NCI-H2196 (cell line): ENCODE data around the gene ZNRF3.
A peak's percentile ranks its signal among the peaks of the same experiment; 100 is the strongest.

Experiments
- DNase-seq: peaks from one replicate; lab custom pipeline; 2025; ENCODE audit not compliant: unreplicated experiment; lab: John Stamatoyannopoulos, UW

The ZNRF3 gene

DNA sequence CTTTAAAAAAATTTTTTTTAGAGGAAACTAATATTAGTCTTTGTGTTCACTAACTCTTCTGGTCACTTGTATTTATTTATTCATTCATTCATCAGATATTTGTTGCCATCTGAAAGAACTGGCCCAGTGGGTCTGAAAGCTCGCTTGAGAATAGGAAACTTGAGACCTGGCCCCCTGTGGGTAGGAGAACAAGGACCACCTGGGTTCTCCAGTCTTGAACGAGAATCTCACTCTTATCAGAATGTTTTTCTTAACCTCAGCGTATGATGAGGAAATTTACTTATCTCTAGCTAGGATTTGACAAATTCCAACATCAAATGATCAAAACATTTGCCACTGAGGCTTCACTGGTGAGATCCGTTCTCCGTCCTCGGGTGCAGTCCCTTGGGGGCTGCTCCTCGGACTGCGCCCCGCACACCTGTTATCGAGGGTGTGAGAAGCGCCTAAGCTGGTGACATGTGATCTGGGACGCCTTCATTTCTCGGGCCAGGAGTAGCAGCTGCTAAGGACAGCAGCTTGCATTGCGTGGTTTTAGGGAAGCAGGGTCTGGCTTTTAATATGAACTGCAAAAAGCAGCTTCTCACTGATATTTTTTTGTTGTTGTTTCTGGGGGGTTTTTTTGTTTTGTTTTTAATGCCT is 171.9 kb downstream of the ZNRF3 start:
- no peak for DNase-seq

DNA sequence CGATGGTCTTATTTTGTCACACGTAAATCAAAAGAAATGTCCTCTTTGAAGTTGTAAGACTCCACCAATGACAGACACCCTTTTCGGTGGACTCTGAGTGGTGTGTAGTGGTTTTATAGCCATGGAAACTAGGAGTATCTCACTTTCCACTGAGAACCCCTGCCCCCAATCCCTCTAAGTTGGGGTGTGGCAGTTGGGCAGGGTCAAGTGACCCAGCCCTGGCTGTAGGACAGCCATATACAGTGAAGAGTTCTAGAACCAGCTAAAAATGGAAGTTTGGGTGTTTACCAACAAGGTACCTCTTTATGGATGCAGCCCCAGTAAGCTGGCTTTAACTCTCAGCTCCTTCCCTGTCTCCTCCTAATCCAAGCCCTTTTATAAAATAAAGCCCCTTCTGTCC is 173.1 kb downstream of the ZNRF3 start:
- no peak for DNase-seq

DNA sequence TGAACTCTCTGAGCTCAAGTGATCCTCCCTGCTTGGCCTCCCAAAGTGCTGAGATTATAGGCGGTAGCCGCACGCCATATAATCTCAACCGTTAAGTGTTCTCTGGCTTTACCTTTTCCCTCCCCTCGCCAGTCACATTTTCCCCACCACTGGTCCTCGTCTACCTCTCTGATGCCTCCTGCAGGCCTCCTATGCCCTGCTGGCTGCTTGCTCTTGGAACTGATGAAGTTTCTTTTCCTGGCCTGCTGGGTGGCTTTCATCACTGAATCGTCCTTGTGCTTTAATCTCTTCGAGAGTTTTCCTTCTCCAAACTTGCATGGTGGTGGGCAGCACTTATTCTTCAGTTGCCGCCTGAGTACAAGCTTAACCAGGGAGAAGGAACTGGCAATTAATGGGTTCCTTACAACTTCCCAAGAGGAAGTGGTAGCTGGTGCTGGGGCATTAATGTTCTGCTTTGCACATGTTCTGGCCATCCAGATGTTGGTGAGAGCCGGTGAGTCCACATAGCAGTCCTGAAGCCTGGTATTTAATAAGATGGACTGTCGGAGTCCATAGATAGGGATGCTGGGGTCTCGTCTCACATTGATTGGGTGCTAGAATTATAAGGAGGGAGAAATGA is 177.0 kb downstream of the ZNRF3 start:
- no peak for DNase-seq

DNA sequence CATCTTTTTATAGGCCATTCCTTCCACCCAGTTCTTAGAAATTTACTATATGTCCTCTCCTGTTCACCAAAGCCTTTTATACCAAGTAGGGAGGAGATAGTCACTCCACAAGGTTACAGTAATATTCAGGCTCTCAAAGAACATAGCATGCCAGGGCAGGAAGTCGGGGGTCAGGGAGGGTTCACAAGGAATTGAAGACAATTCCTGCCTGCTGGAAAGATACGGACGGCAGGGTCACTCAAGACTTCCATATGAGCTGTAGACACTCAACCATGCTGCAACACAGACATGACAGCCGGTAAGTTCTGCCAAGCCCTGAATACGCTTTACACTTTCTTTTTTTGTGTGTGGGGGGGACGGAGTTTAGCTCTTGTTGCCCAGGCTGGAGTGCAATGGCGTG is 177.6 kb downstream of the ZNRF3 start:
- no peak for DNase-seq

DNA sequence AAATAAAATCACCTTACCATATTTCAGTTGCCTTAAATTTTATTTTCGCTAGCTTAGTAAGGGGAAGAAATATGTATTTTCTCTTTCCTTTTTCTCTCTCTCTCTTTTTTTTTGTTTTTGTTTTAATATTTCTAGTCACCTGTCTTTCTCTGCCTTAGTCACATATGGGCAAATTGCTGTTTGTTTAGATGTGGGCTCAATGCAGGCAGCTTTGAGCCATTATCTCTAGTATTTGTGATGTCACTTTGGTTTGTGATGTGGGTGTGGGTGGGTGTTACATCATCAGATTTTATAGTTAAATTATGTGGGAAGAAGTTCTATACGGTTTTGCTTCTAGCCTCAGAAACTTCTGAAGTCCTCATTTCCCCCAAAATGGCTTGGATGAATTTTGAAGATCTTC is 178.4 kb downstream of the ZNRF3 start, which contains the start of gene C22orf31:
C22orf31 (minus strand) TSS at position 59 of the 400 bp plus-strand sequence; CDS start at position 20, 39 bp downstream.
- no peak for DNase-seq

DNA sequence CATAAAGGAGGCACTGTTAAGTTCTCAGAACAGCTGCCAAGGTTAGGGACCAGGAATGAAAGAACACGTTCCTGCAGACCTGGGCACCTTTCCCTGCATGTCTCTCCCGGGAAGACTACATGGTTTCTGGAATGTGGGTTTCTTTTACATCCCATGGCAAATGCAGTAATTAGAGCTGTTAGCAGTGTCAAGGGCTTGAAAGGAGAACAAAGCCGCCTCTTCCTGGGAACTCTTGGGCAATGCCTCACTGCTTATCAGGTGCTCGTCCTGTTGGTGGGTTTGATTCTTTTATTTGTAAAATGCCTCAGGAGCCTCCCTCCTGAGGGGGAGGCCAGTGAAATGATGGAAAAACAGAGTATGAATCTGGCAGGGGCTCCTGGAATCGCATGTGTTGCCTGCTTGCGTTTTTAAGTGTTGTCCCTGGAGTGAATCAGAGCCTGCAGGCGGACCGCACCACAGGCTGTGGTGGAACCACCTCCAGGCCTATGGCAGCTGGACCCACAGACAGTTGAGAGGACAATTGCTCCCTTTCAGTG is 179.0 kb downstream of the ZNRF3 start:
- DNase-seq, result no peak

DNA sequence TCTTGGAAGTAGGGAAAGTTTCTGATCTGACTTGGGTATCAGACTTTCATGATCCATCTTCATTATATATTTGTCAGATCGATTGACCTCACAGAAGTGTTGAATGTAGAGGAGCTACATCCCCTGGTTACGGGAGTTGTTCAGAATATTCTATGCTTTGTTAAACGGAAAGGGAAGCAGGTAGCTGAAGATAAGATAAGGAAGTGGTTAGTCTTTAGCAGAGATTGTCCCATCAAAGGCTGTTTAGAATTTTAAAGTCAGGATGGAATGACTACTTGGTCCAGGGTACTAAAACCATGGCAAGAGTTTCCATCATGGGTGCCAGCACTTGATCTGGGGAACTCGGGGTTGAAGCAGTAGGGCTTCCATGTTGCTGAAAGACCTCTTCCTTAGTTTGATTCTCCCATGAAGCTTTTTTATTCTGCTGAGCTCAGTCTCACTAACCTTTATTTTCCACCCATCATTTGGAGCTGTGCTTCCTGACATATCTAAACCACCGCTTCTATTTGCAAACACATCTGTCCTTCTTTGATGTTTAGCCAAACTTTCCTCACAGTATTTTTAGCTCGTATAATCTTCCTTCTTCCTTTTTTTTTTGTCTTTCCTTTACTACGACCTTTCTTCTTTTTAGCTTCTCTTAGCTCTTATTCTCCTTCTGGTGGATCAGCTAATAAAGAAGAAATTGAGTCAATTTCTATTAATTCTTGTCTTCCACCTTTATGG is 182.3 kb downstream of the ZNRF3 start:
- DNase-seq, result no peak

DNA sequence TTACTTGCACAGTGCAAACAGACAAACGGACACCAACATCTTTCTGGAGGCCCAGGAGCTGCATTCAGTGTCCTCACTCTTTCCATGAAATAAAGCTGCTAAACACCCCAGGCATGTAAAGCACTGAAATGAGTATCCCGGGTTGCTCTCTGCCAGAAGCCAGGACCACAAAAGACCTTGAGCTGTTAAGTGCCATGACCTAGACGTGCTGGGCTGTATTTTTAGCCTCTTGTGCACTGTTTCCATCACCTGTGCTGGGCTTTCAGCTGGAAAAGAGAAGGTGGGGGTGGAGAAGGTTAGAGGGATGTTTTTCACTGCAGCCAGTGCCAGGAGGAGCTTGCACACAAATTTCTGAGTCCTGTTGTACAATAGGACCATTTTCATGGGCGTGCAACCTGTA is 186.1 kb downstream of the ZNRF3 start:
- no peak for DNase-seq

DNA sequence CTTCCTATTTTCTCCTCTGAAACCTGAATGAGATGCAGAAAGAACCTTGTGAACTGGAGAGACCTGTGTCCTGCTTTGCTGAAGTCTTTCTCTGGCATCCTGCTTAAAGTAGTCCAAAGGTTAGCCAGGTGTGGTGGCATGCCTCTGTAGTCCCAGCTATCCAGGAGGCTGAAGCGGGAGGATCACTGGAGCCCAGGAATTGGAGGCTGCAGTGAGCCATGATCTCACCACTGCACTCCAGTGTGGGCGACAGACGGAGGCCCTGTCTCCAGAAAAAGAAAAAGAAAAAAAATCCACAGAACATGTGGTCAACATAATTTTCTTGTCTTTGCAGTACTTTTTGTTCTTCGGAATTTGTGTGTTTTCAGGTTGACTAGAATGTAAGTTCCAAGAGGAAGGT is 187.1 kb downstream of the ZNRF3 start:
- no peak for DNase-seq

DNA sequence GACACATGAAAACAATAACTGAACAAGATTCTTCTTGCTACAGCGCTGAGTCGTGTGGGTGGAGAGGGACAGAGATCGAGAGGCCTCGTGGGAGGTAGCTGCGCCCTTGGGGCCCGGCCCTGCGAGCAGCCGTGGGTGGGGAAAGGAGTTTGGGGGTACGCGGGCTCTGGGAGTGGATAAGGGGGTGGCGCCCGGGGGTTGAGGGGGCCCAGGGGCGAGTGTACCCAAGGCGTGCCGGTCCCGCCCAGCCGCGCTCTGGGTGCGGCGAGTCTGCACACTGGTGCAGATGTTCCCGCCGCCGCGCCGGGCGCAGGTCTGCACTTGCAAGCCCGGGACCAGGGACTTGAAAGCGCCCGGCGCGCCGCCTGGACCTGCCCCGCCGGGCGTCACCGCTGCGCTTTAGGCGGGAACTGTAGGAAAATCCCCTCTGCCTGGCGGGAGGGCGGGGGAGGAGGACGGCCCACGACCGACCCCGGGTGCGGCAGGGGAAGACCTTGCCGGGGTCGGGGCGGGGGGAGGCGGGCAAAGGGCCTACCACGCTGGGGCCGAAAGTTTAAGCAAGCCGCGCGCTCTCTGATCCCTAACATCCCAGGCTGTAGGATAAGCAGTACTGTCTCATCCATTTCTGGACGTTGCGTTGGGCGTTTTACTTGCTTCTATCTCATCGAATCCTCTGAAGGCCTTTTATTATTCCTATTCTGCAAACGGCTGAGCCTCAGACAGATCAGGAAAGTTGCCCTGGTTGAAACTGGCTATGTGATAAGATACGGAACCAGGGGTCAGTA is 188.1 kb downstream of the ZNRF3 start:
- DNase-seq, result no peak

DNA sequence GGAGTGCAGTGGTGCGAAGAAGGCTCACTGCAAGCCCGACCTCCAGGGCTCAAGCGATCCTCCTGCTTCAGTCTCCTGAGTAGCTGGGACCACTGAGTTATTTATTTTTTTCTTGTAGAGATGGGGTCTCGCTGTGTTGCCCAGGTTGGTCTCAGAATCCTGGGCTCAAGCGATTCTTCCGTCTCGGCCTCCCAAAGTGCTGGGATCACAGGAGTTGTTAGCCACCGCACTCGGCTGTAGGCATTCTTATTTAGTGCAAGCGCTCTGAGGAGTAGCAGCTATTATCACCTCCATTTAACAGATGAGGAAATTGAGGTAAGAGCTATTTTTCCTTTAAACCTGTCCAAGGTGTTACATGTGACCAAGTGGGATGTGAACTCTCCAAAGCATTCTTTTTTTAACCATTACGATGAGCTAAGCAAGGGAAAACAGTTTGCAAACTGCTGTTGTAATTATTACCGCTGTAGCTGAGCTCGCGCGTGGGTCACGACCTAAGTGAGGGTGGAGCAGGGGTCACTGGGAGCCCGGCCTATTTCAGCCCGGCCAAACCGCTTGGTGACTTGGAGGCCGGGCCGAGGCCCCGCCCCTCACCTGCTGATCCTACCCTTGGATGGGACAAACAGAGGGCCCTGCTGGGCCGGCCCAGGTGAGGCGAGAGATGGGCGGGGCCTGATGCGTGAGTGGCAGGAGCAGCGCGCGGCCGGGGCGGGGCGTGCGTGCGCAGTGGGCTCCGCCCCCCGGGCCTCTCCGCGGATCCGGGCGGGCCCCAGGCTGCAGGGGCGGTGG is 189.0 kb downstream of the ZNRF3 start:
- DNase-seq, result peak; percentile 73

DNA sequence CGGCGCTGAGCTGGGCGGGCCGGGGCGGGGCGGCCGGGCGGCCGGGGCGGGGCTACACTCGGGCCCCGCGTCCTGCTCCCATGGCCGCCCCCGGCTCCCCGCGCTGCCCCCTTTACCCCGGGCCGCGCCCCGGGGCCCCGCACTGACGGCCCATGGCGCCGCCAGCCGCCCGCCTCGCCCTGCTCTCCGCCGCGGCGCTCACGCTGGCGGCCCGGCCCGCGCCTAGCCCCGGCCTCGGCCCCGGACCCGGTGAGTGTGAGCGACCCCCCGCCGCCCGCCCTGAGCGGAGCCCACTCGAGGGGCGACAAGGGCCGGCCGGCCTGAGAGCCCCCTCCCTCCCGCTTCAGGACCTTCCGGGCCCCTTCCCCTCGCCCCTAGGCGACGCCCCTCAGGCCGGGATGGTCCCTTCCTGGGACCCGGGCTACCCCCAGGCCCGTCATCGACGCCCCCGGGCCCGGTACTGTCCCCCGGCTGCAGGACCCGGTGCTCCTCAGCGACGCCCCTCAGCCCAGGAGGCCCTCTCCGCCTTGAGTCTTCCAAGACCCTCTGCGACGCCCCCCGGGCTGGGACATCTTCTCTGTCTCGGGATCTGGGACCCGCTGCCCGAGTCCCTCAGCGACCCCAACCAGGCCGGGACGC is 189.7 kb downstream of the ZNRF3 start, which contains the start of gene KREMEN1:
KREMEN1 (plus strand) TSS at position 57 of the 639 bp plus-strand sequence; CDS start at position 153, 96 bp downstream.
- DNase-seq, result no peak

DNA sequence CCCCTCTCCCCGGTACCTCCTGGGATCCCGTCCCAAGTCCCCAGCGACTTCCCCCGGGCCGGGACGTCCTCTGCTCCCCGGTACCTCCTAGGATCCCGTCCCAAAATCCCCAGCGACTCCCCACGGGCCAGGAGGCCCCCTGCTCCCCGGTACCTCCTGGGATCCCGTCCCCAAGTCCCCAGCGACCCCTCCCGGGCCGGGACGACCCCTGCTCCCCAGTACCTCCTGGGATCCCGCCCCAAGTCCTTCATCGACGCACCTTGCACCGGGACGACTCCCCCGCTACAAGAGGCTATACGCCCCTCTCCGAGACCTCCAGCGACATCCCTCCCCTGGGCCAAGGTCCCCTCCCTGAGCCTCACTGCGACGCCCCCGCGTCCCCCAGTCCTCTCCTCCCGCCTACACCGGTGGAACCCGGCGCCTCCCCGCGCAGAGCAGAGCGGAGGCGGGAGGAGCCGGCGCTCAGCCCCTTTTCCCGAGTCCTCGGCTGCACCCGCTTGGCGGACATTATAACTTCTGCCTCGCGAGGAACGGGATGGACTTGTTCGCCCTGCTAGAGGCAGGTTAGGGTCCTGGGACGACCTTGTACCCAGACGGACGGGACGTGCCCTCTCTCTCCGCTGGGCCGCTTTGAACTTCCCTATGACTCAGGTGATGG is 190.4 kb downstream of the ZNRF3 start:
- DNase-seq, result no peak

DNA sequence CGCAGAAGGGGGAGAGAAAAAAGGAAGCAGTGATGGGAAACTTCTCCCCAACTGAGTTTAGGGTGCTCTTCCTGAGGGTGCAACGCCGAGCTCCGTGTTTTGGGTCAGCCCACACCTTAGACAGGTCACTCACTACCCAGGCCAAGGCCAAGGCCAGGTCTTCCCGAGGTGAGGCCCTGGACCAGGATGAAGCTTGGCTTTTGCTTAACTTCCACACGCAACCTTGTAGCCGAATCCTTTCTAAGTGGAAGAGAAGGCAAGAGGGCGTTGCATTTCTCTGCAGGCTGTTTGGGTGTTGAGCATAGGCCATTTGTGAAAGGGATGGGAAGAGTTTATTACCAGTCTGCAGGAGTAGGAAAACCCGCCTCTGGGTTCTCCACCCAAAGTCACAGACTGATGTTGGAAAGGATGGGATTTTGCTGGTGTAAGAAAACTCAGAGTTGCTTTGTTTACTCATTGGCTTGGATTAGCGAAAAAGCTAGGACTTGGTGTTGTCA is 191.0 kb downstream of the ZNRF3 start:
- DNase-seq, result no peak

DNA sequence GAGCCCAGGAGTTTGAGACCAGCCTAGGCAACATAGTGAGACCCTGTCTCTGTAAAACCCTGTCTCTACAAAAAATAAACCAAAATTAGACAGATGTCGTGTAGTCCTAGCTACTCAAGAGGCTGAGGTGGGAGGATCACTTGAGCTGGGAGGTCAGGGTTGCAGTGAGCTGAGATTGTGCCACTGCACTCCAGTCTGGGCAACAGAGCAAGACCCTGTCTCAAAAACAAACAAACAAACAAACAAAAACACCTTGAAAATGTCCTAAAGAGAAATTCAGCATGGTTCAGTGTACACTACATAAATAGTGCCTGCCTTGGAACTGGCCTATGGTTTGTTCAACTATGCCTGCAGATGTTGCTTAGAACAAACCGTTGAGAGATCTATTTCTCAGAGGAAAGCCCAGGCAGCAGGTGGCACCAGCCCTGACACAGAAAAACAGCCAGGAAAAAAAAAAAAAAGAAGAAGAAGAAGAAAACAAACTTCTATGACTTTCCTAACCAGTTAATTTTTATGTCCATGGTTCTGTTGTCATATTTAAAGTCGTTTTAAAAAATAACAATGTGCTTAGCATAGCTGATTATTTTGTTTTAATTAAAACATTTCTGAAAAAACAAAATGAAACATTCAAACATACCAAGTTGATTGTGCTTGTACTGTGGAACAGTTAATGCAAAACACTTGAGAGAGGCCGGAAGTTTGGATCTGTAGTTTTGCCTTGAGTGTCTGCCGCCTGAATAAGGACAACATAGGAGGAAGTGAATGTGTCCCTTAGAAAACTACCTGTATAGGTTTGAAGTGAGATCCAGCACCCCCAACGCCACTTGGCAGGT is 194.9 kb downstream of the ZNRF3 start:
- DNase-seq, result no peak

DNA sequence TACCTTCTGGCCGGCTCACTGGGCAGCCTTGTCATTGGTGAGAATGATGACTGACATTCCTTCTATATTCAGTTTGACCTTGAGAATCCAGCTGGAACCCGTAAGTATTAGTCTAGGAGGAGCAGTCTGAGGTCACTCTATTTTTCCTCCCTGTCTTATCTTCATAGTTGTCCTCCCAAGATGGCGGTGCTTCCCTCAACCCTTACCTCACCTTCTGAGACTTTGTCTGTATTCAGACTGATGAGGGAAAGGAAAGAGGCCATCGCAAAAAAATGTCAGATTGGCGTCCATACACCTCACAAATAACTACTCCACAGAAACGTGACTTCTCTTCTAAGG is 195.5 kb downstream of the ZNRF3 start:
- DNase-seq, result no peak

DNA sequence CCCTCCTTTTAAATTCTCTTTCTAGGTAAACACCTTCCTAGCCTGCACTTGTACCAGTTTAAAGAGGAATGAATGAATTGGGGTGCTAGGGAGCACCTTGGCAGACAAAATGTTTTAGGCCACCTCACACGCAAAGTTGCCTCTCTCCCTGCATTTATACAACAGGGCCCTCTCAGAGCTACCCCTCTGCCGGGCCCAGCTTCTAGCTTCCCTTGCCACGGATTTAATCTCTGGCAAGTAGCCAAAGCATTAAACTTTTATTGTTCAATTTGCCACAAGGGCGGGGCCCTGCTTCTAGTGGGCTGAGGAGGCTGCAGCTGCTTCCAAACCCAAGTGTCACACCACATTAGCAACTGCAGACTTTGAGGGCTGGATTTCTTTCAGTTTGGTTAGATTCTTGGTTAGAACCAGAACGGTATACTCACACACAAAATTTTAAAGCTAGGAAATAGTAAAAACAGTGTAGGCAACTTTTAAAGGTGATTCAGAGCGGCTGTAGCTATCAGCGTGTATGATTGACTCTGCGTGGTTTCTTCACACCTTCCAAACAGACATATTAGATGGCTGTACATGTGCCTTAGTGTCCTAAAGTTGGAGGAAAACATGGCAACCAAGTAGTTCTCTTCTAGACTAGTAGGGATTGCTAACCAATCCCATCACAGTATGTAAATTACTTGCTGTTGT is 196.0 kb downstream of the ZNRF3 start:
- peak; percentile 33 for DNase-seq
